K562 (cell line): ENCODE data around the gene ALDOB. TPM values are rescaled to one million over a fixed set of nuclear protein-coding genes. Genes with fewer than 3 reads are reported as not detected.

Experiments
- CBX2 ChIP-seq: fragments of 200-600 bp; sonication (generic); IDR thresholded peaks from one replicate; pipeline ENCODE4 v1.6.1; 2012; ENCODE audit warnings: mild to moderate bottlenecking, low read length, inconsistent platforms; ENCODE audit not compliant: insufficient read depth, poor library complexity, severe bottlenecking
- CCNT2 ChIP-seq: IDR thresholded peaks from 2 replicates; pipeline ENCODE4 v1.6.1; 2011; ENCODE audit warnings: borderline replicate concordance, low read depth, mild to moderate bottlenecking, moderate library complexity, mixed read lengths, low read length; ENCODE audit not compliant: insufficient read length; ENCODE audit errors: extremely low read depth
- ETS2 ChIP-seq: IDR thresholded peaks from 2 replicates; pipeline ENCODE4 v1.6.1; 2016; ENCODE audit warnings: borderline replicate concordance, missing genetic modification characterization, mild to moderate bottlenecking, moderate library complexity, missing compliant biosample characterization; ENCODE audit not compliant: poor library complexity, severe bottlenecking
- FIP1L1 ChIP-seq: fragments of 200-400 bp; formaldehyde crosslinking; IDR thresholded peaks from 2 replicates; pipeline ENCODE4 v1.6.1; 2018; ENCODE audit warnings: mild to moderate bottlenecking, low read depth, low read length; ENCODE audit not compliant: poor library complexity, severe bottlenecking
- GTF2A2 ChIP-seq: IDR thresholded peaks from 2 replicates; pipeline ENCODE4 v1.6.1; 2016; ENCODE audit warnings: mild to moderate bottlenecking, missing genetic modification characterization, missing compliant biosample characterization
- GTF2E2 ChIP-seq: fragments of 200-800 bp; sonication (Bioruptor generic); IDR thresholded peaks from 2 replicates; pipeline ENCODE4 v1.6.1; 2016; ENCODE audit warnings: missing genetic modification characterization, missing compliant biosample characterization
- HCFC1 ChIP-seq: IDR thresholded peaks from 2 replicates; pipeline ENCODE4 v1.6.1; 2012; ENCODE audit warnings: low read depth, low read length, improper control_type of control experiment
- HDAC1 ChIP-seq, 2 experiments: fragments of 450-650 bp; IDR thresholded peaks; 2 replicates each; pipeline ENCODE4 v1.6.1; 2016 to 2017; ENCODE audit warnings: inconsistent platforms in 1 of 2, mild to moderate bottlenecking in 1 of 2, moderate library complexity in 1 of 2
- ILF3 ChIP-seq: fragments of 450-650 bp; IDR thresholded peaks from 2 replicates; pipeline ENCODE4 v1.6.1; 2018; ENCODE audit warnings: antibody characterized with exemption, mild to moderate bottlenecking, moderate library complexity, borderline replicate concordance
- NR4A1 ChIP-seq, 2 experiments: fragments of 250-450 bp in 1 of 2; fragments of 450-650 bp in 1 of 2; sonication (Bioruptor Pico) in 1 of 2; IDR thresholded peaks; 2 replicates each; pipeline versions ENCODE4 v1.4.0 to v1.6.1; 2016 to 2020; ENCODE audit warnings: mild to moderate bottlenecking in 2 of 2, missing compliant biosample characterization in 1 of 2, missing genetic modification characterization in 1 of 2, moderate library complexity in 1 of 2
- RBBP5 ChIP-seq: fragments of 200-600 bp; sonication (generic); IDR thresholded peaks from 2 replicates; pipeline ENCODE4 v1.6.1; 2012; ENCODE audit warnings: borderline replicate concordance, mild to moderate bottlenecking, low read length, control low read depth, inconsistent platforms; ENCODE audit not compliant: insufficient read depth, poor library complexity, severe bottlenecking
- SMARCC2 ChIP-seq: fragments of 450-650 bp; IDR thresholded peaks from 2 replicates; pipeline ENCODE4 v1.6.1; 2017; ENCODE audit warnings: antibody characterized with exemption, moderate library complexity, mild to moderate bottlenecking, low read depth
- TFAP4 ChIP-seq: sonication (generic); formaldehyde crosslinking; IDR thresholded peaks from 2 replicates; pipeline ENCODE4 v1.8.0; 2022; ENCODE audit warnings: missing genetic modification reagents, mild to moderate bottlenecking, moderate library complexity, borderline replicate concordance
- XRCC3 ChIP-seq: fragments of 450-650 bp; IDR thresholded peaks from 2 replicates; pipeline ENCODE4 v1.6.1; 2017; ENCODE audit warnings: mild to moderate bottlenecking, moderate library complexity
- ZFP1 ChIP-seq: fragments of 450-650 bp; formaldehyde crosslinking; IDR thresholded peaks from 2 replicates; pipeline ENCODE4 v1.4.0; 2020; ENCODE audit warnings: mild to moderate bottlenecking, mixed read lengths
- ZFPM2 ChIP-seq: fragments of 250-450 bp; sonication (Bioruptor Pico); IDR thresholded peaks from 2 replicates; pipeline ENCODE4 v1.5.1; 2022; ENCODE audit warnings: mild to moderate bottlenecking
- ZNF586 ChIP-seq: fragments of 450-650 bp; formaldehyde crosslinking; conservative IDR thresholded peaks from 2 replicates; pipeline ENCODE4 v1.4.0; 2020; ENCODE audit warnings: mild to moderate bottlenecking, moderate library complexity
- ZNF780A ChIP-seq: fragments of 250-450 bp; sonication (Bioruptor Pico); IDR thresholded peaks from 2 replicates; pipeline ENCODE4 v1.5.0; 2021; ENCODE audit warnings: mild to moderate bottlenecking
- polyA plus RNA-seq, 8 experiments: library from polyadenylated mRNA; depleted of rRNA in 4 of 8; stranded (reverse) in 5 of 8; unstranded in 3 of 8; fragments of >200 nt; fragmentation: Nextera tagmentation in 2 of 8; fragmentation: Illumina TruSeq in 1 of 8; extraction: Ambion mirVana in 2 of 8; extraction: Trizol in 1 of 8; gene quantifications; 2 replicates each; pipeline versions ENCODE4 v1.2.1 to v1.2.3, GENCODE V29; 2011 to 2014; ENCODE audit warnings: inconsistent platforms in 1 of 8, missing spikeins in 1 of 8
- total RNA-seq, 7 experiments: library from RNA; depleted of rRNA in 6 of 7; stranded (reverse); fragments of >200 nt in 6 of 7; fragmentation: Illumina TruSeq in 2 of 7; extraction: Trizol in 2 of 7; gene quantifications; 2 replicates each; pipeline versions ENCODE4 v1.2.1 to v1.2.3, GENCODE V29; 2011 to 2021; ENCODE audit warnings: low replicate concordance in 1 of 7
- TF ChIP-seq, protein P1 (sequence below): sonication (generic); formaldehyde crosslinking; IDR thresholded peaks from 2 replicates; pipeline ENCODE4 v1.8.0; 2022; ENCODE audit warnings: mild to moderate bottlenecking, missing genetic modification reagents, borderline replicate concordance
- TF ChIP-seq, protein P2 (sequence below): fragments of 250-450 bp; sonication (Bioruptor Pico); IDR thresholded peaks from 2 replicates; pipeline ENCODE4 v1.8.0; 2022; ENCODE audit warnings: moderate library complexity, mild to moderate bottlenecking, inconsistent platforms

ALDOB gene
- total and polyA plus RNA-seq, 9 of the 15 experiments (the other 6 are each of a cell fraction or from before 2014, with no cell fraction given): 0.80 TPM; not detected in 8

DNA sequence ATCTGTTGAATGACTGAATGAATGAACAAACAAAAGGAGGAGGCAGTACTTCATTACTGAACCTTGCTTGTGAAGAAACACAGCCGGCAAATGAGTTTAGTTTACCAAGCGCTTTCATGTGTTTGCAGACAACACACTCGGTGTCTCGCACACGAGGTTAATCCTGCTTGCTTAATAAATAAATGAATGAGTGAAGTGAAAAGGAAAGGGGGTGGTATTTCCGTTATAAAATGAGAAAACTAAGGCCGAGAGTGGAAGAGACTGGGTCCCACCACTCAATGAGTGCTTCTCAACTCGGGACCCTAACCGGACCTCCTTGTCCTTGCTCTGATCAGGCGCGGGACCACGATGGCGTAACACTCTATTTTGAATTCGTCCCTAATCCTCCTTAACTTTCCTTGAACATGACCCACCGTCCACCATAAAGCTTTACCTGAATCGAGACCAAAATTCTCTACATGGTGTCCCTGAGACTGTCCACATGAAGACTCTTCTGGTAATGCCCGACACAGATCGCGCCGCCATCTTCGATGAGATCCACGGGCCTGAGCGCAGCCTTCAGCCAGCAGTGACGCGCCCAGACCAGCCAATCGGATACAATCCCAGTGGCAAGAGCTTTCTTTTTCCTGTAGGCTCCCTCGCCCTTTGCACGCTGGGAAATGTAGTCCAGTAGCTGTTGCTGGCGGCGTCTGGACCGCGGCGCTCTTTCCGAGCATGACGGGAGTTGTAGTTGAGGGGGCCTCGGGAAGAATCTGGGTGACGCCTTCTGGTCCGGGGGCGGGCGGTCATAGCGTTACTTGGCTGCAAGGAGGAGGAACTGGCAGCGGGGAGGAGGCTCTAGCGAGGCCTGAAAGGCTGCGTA is 37.3 kb downstream of the ALDOB start, which contains the start of the genes MRPL50 and ZNF189 (continued):
- TF ChIP-seq NR4A1 (CRISPR knock-in tag; IDR thresholded peaks at IDR 0.05) (no peak), NR4A1 (tag; IDR thresholded peaks at IDR 0.05) (0 out of 2 replicates have a peak, but pooled peaks have one; percentile 36), ILF3 (no peak), XRCC3 (no peak), ZFP1 (CRISPR knock-in tag) (no peak), RBBP5 (peak; percentile 85), HDAC1 (IDR thresholded peaks at IDR 0.05) (peak in 1 of 2 experiments; percentile 46; a peak in 1 of 4 replicates), HCFC1 (peak; percentile 100), CBX2 (no peak), FIP1L1 (no peak), GTF2E2 (tag) (peak; percentile 81; the same call in 1 of the 2 replicates), CCNT2 (no peak), TFAP4 (CRISPR knock-in tag) (peak; percentile 65; the same call in 1 of the 2 replicates), ZNF780A (CRISPR knock-in tag) (no peak), SMARCC2 (no peak), ZNF586 (CRISPR knock-in tag) (no peak), ZFPM2 (CRISPR knock-in tag) (no peak), GTF2A2 (no peak), ETS2 (tag) (no peak)
- TF ChIP-seq, protein P1, sequence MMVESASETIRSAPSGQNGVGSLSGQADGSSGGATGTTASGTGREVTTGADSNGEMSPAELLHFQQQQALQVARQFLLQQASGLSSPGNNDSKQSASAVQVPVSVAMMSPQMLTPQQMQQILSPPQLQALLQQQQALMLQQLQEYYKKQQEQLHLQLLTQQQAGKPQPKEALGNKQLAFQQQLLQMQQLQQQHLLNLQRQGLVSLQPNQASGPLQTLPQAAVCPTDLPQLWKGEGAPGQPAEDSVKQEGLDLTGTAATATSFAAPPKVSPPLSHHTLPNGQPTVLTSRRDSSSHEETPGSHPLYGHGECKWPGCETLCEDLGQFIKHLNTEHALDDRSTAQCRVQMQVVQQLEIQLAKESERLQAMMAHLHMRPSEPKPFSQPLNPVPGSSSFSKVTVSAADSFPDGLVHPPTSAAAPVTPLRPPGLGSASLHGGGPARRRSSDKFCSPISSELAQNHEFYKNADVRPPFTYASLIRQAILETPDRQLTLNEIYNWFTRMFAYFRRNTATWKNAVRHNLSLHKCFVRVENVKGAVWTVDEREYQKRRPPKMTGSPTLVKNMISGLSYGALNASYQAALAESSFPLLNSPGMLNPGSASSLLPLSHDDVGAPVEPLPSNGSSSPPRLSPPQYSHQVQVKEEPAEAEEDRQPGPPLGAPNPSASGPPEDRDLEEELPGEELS: no peak
- TF ChIP-seq, protein P2, sequence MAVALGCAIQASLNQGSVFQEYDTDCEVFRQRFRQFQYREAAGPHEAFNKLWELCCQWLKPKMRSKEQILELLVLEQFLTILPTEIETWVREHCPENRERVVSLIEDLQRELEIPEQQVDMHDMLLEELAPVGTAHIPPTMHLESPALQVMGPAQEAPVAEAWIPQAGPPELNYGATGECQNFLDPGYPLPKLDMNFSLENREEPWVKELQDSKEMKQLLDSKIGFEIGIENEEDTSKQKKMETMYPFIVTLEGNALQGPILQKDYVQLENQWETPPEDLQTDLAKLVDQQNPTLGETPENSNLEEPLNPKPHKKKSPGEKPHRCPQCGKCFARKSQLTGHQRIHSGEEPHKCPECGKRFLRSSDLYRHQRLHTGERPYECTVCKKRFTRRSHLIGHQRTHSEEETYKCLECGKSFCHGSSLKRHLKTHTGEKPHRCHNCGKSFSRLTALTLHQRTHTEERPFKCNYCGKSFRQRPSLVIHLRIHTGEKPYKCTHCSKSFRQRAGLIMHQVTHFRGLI (CRISPR knock-in tag): no peak
